Body of pancreas (tissue), 4 donors: ENCODE results near the gene FOXP1.

ENCODE experiments used
- CTCF ChIP-seq, 7 experiments: fragments of 450-650 bp in 4 of 7; fragments of 200-600 bp in 3 of 7; sonication (generic) in 3 of 7; IDR thresholded peaks; one replicate each; pipeline ENCODE4 v1.5.1; 2016 to 2019; ENCODE audit warnings: antibody characterized with exemption in 7 of 7
- POLR2A ChIP-seq, 3 donors: fragments of 450-650 bp; IDR thresholded peaks; one replicate each; pipeline ENCODE4 v1.6.1; 2016; ENCODE audit warnings: antibody characterized with exemption in 3 of 3, mild to moderate bottlenecking in 2 of 3

GRCh38 chr3:71560665-71561064 is 22.9 kb downstream of the FOXP1 start:
- TF ChIP-seq CTCF (IDR thresholded peaks at IDR 0.05) (no peak), POLR2A (IDR thresholded peaks at IDR 0.05) (no peak)
